Psoas muscle (tissue), 8 donors: ENCODE data around the gene IL6. TPM values are rescaled to one million over a fixed set of nuclear protein-coding genes. Genes with fewer than 3 reads are reported as not detected.

Experiments
- ATAC-seq, 4 donors: fragments of 200-7000 bp; cut with Tn5 transposase; one replicate each; pipeline ENCODE4 v1.9.1; 2020; ENCODE audit warnings: moderate library complexity in 3 of 4, mild to moderate bottlenecking in 2 of 4
- DNase-seq, 2 donors: peaks; one replicate each; pipeline ENCODE4 v3.0.0-alpha.2; 2020
- H3K27ac ChIP-seq: fragments of 200-600 bp; one replicate; pipeline ENCODE4 v1.8.0; 2022
- H3K27me3 ChIP-seq, 3 donors: fragments of 200-600 bp in 1 of 3; one replicate each; pipeline versions ENCODE4 v1.6.1 to v1.8.0; 2013 to 2022; ENCODE audit warnings: low read length in 2 of 3, mild to moderate bottlenecking in 2 of 3, moderate library complexity in 1 of 3; ENCODE audit not compliant: insufficient read depth in 3 of 3
- H3K36me3 ChIP-seq, 2 donors: fragments of 200-600 bp in 1 of 2; one replicate each; pipeline versions ENCODE4 v1.6.1 to v1.8.0; 2013 to 2022; ENCODE audit warnings: low read depth in 1 of 2, mild to moderate bottlenecking in 1 of 2, moderate library complexity in 1 of 2; ENCODE audit not compliant: insufficient read depth in 1 of 2
- H3K4me1 ChIP-seq: fragments of 200-600 bp; one replicate; pipeline ENCODE4 v1.8.0; 2022
- H3K4me3 ChIP-seq: fragments of 200-600 bp; one replicate; pipeline ENCODE4 v1.8.0; 2022; ENCODE audit warnings: mild to moderate bottlenecking
- H3K9me3 ChIP-seq: fragments of 200-600 bp; one replicate; pipeline ENCODE4 v1.8.0; 2022
- CTCF ChIP-seq: fragments of 200-600 bp; IDR thresholded peaks from one replicate; pipeline ENCODE4 v1.8.0; 2022; ENCODE audit warnings: antibody characterized with exemption
- WGBS, 3 donors: extraction: QIAGEN DNeasy Blood & Tissue Kit; methylation state at CpG; one replicate each; pipeline versions ENCODE4 v1.1.6 to v1.1.7; 2013; 5-methylcytosine and 5-hydroxymethylcytosine counted together
- intact Hi-C, 2 donors: fragments of 100-400 bp; cut with DNase I; formaldehyde crosslinking; loops; one replicate each; pipeline versions ENCODE4 v1.11.0 to v1.14.2; 2022
- polyA plus RNA-seq, 3 donors: library from polyadenylated mRNA; stranded (reverse); fragments of 200-250 nt; gene quantifications; one replicate each; pipeline ENCODE4 v1.2.3, GENCODE V29; 2013
- total RNA-seq, 4 donors: library from RNA; stranded (reverse); fragmentation: NEBNext Ultra II Directional in 2 of 4; extraction: Animal tissue kit (Norgen Biotek cat#: 25700) in 2 of 4; gene quantifications; one replicate each; pipeline versions ENCODE4 v1.2.1 to v1.2.4, GENCODE V29; 2021 to 2023
- donor health status: healthy with polysubstance abuse.
- donor health status: DM: no; HTN: no; CAD: no; lungs with moderate emphysema.
- donor health status: Bipolar disorder and iron deficiency.
- donor health status: healthy.
- donor health status: DM: yes; HTN: yes; CAD: no.
- donor health status: DM: no; HTN: no; CAD: no.
- donor health status: DM: no; HTN: no; CAD: no.
- donor health status: DM: yes; HTN: yes; CAD: no.

The IL6 gene
- total and polyA plus RNA-seq, 7 donors = 0.51 to 4.6 (median 1.6) TPM; not detected in 1

GRCh38 chr7:22757338-22757994, 30.5 kb downstream of the IL6 start:
- Histone ChIP-seq H3K27me3 (no peaks in the 10 kb centered on the region), H3K27ac (no peak overlapping the region), H3K9me3 (no peaks in the 10 kb centered on the region), H3K36me3 (no peaks in the 10 kb centered on the region), H3K4me3 (no peak overlapping the region), H3K4me1 (no peaks in the 10 kb centered on the region)
- intact Hi-C loops = no loop called here
- no peak for ATAC-seq
- DNase-seq = no peak
- WGBS, 3 donors = 16 to 17% (median 17%) methylated on average over 1 of the region's 1 CpG
- TF ChIP-seq CTCF = no peak

GRCh38 chr7:22758576-22758975, 31.6 kb downstream of the IL6 start:
- no peak for TF ChIP-seq CTCF
- H3K36me3 ChIP-seq = no peaks in the 10 kb centered on the region
- 94 to 96% (median 95%) methylated on average over 2 of the region's 2 CpGs for WGBS, 3 donors
- H3K4me3 ChIP-seq = no peak overlapping the region
- H3K4me1 ChIP-seq = no peaks in the 10 kb centered on the region
- H3K27me3 ChIP-seq = no peaks in the 10 kb centered on the region
- intact Hi-C loops = no loop called here
- no peak for ATAC-seq
- no peak overlapping the region for H3K27ac ChIP-seq
- no peaks in the 10 kb centered on the region for H3K9me3 ChIP-seq
- DNase-seq = no peak

GRCh38 chr7:22759721-22760120, 32.7 kb downstream of the IL6 start:
- no peak for ATAC-seq
- Histone ChIP-seq H3K4me3 (no peak overlapping the region), H3K36me3 (no peaks in the 10 kb centered on the region), H3K27ac (no peak overlapping the region), H3K27me3 (no peaks in the 10 kb centered on the region), H3K9me3 (no peaks in the 10 kb centered on the region), H3K4me1 (no peaks in the 10 kb centered on the region)
- DNase-seq = no peak
- TF ChIP-seq CTCF = no peak
- intact Hi-C loops = no loop called here

GRCh38 chr7:22762866-22763265, 35.9 kb downstream of the IL6 start:
- intact Hi-C loops = no loop called here
- Histone ChIP-seq H3K4me3 (no peak overlapping the region), H3K27ac (no peak overlapping the region), H3K4me1 (no peaks in the 10 kb centered on the region), H3K9me3 (no peaks in the 10 kb centered on the region), H3K36me3 (no peaks in the 10 kb centered on the region), H3K27me3 (no peaks in the 10 kb centered on the region)
- WGBS, 3 donors = 59 to 77% (median 64%) methylated on average over 3 of the region's 3 CpGs
- no peak for TF ChIP-seq CTCF
- no peak for ATAC-seq
- no peak for DNase-seq

GRCh38 chr7:22765609-22766008, 38.6 kb downstream of the IL6 start:
- Histone ChIP-seq H3K4me3 (no peak overlapping the region), H3K4me1 (no peaks in the 10 kb centered on the region), H3K36me3 (no peaks in the 10 kb centered on the region), H3K9me3 (no peaks in the 10 kb centered on the region), H3K27me3 (no peaks in the 10 kb centered on the region), H3K27ac (no peak overlapping the region)
- 61 to 83% (median 81%) methylated on average over 4 of the region's 4 CpGs for WGBS, 3 donors
- no peak for TF ChIP-seq CTCF
- no peak for DNase-seq
- ATAC-seq = no peak
- intact Hi-C loops = no loop called here
